HG02885 (cell line): ENCODE results near the gene BRD7.

Source experiments
- ATAC-seq: cut with Tn5 transposase; IDR thresholded peaks from one replicate; pipeline ENCODE4 v1.9.1; 2021; ENCODE audit warnings: mild to moderate bottlenecking; ENCODE audit not compliant: unreplicated experiment, poor library complexity

Gene BRD7

DNA sequence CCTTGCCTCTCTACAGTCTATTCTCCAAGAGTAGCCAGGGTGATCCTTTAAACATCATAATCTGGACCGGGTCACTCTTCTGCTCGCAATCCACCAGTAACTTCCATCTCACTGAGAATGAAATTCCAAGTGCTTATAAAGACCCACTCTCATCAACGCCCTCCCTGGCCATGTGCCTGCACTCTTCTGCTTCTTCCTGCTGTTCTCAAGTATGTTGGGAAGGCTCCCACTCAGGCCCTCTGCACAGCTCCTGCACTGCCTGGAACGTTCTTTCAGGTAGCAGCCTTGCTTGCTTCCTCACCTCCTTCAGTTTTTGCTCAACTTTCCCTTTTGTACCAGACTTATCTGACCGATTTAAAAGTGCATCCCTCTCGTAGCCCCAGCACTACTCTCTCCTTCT, 44.4 kb downstream of the BRD7 start:
- ATAC-seq: no peak

DNA sequence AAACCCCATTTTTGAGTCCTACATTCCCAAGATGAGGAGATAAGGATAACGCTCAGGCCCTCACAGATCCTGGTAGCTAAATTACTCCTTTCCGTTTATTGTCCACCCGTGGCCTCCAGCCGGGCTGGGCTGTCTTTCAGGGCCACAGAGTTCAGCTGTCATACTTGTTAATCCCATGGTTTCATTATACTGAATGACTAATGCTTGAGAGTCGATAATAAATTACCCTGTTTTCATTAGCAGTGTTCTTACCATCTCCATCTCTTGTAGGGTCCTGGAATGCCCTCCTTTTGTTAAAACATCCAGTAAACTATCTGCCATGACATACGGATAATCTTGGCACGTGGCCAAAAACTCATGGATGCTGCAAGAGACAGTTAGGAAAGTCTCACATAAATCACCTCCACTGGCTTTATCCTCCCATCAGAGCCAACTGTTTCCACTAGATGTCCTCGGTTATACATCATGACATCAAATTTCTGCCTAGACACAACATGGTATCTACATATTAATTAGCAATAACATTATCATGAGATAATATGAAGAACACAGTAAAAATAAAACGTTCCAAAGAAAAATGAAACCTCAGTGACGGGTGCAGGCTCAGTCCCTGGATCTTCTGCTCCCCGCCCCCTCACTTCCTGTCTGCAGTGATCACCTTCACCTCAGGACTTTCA, 45.3 kb downstream of the BRD7 start:
- no peak for ATAC-seq

DNA sequence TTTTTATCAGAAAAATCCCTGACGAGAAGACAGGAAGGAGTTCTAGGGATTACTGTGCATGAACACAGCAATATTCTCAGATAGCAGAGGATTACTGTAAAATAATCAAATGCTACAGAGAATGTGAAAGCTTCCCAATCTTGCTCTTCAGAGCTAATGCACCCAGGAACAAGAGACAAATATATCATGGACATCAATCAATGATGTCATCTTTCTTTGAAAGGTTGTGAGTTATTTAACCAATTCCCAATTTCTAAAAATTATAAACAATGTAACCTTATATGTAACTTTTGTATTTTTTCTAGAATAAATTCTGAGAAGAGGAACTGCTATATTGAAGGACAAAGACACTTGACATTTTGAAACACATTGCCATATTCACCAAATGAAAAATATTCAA, 46.5 kb downstream of the BRD7 start:
- no peak for ATAC-seq

DNA sequence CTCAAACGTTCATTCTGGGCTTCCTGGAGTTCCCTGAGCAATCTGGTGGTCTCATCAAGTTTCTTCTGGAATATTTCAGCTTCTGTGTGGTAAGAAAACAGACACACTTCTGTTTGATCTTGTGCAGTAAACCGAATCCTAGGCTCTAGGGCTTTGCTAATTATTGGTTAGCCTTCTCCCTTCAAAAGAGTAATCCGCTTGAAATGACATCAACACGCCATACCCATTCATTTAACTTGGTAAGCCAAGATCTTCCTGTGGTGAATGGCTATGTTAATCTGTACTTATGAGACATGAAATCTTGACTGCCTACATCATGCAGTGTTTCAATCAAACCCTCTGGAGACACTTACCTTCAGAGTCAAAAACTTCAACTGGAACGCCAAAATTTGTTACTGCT, 48.5 kb downstream of the BRD7 start:
- no peak for ATAC-seq

DNA sequence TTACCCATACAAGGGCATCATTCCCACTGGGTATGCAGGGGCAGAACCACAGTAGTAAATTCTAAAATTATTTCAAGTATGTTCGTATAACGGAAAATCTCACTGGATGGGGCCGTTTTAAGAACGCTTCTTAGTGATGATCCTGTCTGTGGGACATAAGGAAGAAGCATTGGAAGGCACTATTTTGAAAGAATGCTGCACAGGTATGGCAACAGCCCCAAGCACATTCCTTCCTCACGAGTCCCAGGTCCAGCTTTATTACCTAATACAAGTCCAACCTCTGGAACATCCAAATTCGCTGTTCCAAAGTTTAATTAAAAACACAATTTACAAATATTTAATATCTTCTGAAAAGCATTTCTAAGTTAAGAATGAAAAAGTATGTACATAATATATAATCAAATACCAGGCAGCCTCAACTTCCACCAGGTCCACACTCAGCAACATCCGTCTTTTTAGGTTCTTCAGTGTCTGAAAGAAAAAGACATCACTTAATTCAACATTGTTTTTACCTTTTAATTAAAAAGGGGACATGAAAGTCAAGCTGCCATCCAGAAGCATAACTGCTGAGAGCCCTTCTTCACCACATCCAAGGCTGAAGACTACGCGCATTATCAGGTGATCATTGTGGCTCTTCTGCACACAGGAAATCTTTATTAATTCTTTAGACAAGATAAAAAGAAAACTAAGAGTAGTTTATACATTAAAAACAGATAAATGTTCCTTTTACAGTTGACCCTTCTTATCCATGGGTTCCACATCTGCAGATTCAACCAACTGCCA, 49.8 kb downstream of the BRD7 start:
- no peak for ATAC-seq

DNA sequence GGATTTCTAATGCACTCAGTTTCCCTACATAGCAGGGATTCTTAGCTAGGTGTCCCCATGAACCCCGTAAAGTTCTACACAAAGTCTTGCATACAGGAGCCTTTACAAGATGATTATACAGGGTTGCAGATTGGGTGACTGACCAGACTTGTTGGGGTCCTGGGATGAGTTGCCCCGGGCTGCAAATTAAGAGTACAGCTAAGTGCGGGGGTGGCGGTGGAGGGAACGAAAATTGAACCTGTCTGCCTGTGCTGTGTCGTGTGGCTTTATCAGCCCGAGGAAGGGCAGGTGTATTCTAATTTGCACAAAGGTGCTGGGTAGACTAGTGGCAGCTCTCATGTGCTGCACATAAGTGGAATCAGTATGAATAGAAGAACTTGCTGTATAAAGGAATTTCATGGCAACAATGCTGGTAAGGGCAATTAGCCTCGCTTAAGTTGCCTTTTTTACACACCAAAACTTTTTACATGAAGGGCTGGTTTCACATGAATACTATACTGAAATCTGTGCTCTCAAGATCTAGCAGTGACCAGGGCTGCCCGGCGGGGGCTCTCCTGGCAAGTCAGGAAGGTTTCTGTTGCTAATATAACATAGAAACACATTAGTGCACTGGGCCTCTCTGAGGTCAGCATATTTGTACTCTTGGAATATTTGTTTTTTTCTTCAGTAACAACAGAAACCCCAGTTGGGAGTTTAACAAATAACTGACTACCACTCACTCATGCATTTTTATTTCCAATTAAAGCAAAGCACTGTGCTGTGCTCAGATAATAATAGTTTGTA, 51.7 kb downstream of the BRD7 start:
- ATAC-seq: no peak

DNA sequence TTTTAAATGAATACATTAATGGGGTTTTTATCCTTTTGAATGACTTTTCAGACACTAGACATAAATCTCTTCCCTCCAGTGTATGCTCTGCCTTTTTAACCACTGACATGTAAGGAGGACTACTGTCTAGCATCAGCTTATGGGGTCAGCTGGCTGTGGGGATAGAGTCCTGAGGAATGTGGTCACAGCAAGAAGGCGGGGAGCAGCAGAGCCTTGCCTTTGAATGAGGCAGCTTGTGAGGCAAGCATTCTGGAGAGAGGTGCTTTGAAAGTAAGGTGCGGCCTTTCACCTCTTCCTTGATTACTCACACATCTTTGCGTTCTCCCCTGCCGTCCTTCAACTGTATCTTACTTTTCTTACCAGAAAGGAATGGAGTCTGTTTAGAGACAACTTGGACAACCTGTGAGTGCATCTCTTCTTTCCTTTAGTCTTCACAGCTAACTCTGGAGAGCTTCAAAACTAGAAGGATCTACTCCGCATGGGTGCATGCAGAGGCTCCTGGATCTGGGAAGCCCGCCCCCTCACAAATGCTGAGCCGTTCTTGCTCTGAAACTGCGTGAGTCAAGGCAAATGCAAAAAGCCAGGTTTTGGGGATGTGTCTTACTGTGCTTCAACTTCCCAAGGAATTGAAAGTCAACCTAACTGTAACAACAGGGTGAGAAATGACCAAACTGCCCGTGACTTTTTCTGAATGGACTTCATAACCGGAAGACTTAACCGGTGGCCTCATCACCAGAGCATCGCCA, 52.5 kb downstream of the BRD7 start:
- ATAC-seq: no peak

DNA sequence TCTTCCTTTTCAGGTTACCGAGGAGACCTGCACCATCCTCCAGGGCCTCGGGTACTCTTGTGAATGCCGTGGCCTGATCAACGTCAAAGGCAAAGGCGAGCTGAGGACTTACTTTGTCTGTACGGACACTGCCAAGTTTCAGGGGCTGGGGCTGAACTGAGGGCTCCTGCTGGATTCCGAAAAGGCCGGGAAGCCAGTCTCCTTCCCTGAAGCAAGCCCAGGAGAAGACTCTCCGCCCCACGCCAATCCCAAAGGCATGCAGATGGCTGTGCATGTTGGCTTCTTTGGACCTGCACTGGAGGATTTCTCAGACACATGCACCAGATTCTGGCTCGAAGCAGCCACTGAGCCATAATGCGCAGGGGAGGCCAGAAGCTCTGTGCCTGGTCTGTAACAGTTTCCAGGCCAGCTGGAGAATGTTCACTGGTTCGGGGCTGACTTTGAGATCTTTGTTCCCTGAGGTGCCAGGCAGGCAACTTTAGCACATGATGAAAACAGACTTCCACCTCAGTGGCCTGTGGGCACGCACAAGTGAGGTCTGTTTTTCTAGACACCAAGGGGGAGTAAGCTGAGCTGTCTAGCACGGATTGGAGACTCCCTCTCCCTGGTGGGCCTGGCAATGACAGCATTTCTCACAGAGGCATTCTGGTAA, 53.3 kb downstream of the BRD7 start:
- ATAC-seq: no peak

DNA sequence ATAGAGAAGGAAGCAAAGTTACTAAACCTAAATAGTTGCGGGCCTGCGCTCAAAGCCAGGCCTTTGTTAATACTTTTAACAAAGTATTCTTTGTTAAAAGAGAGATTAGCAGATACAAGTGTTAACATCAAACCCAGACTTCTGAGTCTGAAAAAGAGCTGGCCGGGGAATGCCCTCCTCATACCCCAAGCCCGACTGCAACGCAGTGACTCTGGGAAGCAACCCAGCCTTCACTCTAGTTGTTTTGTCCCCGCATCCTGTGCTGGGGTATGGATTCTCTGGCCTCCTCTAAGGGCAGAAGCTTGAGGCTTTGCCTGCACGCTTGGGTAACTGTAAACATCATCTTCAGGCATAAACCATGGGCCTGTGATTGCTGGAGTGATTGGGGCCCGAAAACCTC, 54.1 kb downstream of the BRD7 start:
- ATAC-seq: no peak

DNA sequence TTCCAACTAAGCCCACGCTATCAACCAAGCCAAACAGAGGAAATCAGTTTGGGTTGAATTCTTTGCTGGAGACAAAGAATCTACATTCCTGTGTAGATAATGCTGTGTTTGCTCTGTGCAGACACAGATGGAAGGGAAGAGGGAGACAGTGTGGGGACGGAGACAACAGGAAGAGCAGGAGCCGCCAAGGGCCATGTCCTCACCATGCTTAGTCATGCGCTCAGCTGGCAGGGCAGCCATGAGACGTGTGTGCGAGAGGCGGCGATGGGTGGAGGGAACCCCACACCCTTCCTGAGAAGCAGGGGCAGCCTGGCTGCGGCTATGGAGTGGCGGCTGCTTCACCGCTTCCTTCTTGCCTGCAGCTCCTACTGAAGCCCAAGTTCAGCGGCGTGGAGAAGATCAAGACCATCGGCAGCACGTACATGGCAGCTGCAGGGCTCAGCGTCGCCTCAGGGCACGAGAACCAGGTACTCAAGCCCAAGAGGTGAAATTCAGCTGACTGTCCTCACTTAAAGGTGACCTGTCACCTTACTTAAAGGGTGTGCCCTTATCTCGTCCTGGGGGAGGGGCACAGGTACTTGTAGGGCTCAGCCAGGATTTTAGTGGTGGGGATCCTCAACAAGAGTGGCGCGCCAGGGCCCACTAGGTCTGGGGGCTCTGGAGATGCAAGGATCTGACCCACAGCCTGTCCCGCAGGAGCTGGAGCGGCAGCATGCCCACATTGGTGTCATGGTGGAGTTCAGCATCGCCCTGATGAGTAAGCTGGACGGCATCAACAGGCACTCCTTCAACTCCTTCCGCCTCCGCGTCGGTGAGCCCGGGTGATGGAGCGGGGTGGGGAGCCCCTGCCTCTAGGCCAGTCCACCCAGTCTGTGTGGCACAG, 55.0 kb downstream of the BRD7 start:
- ATAC-seq: no peak

DNA sequence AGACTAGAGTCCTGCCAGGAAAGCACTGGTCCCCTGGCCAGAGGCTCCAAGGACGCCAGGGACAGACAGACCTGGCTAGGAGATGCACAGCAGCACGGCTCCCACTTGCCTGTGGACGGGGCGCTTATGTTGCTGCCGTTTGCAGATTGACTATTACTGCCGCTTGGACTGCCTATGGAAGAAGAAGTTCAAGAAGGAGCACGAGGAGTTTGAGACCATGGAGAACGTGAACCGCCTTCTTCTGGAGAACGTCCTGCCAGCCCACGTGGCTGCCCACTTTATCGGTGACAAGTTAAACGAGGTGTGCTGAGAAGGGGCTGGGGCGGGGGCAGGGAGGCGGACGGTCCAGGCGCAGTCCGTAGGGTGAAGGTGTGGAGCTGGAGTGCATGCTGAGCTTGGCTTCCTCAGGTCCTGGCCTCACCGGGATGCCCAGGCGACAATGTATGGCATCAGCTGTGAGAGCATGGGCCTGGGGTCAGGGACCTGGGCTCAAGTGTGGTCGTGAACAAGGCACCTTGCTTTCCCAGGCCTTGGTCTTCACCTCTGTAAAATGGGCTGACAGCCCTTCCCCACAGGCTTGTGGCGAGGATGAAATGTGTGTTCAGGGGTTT, 56.8 kb downstream of the BRD7 start:
- ATAC-seq: no peak

DNA sequence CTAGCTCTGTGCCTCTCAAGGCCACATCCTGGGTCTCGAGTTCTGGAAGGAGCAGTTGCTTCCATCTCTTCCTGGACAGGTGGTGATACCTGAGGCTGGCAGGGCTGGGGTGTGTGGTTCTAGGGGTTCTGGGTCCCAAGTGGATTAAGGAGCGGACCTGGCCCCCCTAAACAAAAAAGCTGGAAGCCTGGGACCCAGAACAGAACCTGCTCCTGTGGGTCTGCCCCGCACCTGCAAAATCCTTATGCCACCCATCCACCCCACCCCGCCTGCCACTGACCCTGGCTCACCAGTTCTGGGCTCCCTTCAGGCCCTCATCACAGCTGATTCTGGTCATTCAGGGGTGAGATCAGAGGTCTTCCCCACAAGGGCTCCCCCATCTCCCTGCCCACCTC, 57.7 kb downstream of the BRD7 start:
- ATAC-seq: no peak

DNA sequence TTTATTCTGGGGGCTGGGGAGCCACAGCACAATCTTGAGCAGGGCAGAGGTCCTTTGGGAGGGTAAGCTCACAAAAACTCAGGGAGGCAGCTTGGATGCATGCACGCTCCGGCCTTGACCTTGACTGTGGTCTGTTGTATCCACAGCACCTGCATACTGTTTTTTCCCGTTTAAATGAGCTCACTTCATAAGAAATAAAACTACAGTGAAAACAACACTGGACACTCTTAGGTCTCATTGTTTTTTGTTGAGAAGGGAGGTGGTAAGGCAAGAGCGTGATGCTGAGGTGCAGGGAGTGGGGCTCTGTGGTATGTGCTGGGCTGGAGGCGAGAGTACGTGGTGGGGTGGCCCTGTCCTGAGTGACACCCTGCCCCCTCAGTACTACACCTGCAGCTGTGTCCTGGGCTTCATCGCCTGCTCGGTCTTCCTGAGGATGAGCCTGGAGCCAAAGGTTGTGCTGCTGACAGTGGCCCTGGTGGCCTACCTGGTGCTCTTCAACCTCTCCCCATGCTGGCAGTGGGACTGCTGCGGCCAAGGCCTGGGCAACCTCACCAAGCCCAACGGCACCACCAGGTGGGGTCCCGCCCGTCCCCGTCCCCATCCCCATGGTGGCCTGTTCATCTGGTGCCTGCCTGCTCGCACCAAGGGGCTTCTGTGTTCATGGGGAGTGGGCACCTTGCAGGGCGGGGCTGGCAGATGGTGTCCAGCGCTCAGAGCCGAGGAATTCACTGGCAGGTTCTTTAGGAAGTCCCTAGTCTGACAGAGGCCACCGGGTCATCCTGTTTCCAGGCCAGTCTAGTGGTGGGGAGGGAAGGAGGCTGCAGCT, 58.3 kb downstream of the BRD7 start:
- ATAC-seq: no peak

DNA sequence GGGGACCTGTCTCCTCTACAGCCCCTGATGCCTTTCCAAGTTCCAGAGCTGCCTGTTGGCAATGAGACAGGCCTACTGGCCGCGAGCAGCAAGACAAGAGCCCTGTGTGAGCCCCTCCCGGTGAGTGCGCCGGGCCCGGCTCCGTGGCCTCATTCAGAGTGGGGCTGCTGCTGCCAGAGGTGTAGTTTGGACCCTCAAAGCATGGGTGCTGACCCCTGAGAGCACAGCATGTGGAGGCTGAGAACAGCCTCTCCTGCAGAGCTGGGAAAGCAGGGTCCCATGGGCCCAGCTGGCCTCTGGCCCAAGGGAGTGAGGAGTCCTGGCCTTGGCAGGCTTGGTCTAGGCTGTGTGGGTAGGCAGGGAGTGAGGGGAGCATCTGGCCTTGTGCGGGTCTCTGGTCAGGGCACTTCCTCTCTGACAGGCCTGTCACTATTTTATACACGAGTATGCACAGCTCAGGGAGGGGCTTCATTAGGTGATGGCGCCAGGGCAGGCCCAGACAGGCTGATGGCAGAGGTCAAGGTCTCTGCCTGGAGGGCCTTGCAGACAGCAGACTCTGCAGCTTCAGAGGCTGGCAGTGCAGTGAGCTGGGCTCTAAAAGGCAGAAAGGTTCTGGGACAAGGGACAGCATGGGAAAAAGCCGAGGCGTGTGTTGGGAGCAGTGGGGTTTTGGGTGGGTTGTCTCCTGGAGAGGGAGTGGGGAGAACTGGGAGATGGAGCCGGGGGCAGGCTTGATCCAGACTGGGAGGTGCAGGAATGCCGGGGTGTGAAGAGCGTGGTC, 59.1 kb downstream of the BRD7 start:
- no peak for ATAC-seq

DNA sequence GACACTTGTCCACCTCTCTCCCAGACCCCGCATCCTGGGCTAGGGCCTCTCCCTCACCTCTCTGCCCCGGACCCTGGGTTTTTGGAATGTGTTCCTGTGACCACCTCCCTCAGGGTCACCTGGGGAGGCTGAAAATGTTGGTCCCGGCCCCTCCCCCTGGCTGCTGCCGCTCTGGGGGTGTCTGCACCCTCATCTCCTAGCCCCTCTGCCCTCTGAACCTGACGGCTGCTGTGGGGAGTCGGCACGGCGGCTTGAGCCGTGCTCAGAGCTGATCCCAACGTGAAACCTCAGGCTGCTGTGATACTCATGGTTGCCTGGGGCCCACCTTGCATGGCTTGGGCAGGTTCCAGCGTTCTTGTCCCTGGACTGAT, 59.6 kb downstream of the BRD7 start:
- no peak for ATAC-seq

DNA sequence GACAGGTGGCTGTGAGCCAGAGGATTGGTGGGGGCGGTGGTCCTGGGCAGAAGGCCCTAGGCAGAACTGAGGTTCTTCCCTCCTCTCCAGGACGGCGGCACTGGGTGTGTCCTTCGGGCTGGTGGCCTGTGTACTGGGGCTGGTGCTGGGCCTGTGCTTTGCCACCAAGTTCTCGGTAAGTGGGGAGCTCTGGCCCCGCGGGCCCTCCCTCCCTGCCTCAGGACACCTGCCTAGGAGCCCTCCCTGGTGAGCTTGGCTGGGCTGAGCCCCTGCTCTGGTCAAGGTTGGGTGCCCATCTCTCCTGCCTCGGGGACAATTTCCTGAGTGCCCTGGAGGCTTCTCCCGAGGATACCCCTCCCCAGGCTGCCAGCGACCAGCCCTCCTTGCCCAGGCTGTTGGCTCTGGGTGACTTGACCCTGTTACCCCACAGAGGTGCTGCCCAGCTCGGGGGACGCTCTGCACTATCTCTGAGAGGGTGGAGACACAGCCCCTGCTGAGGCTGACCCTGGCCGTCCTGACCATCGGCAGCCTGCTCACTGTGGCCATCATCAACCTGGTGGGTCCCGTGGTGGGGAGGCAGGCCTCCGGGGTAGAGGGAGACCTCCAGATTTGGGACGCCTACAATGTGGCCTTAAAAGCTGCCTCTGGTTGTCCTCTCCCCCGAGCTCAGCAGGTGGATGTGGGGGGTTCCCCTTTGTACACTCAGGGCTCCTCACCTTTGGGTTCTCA, 60.4 kb downstream of the BRD7 start:
- no peak for ATAC-seq

DNA sequence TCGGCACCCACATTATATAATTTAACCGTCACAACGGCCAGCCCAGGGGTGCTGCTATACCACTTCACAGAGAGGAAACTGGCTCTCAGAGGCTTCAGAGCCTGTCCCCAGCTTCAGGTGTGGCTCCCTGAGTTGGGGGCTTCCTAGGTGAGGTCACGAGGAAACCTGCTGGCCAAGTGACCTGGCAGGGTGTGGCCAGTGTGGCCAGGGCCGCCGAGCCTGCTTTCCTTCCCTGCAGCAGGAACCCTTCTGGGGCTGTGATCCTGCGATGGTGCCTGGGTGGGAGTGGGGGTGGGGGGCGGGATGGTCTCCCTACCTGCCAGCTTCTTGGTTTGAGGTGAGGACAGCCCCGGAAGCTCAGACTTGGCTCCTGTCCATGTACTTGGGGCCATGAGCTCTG, 62.5 kb downstream of the BRD7 start:
- no peak for ATAC-seq
